WTC11 (cell line): ENCODE data around the gene DHRS7. TPM values are rescaled to one million over a fixed set of nuclear protein-coding genes. Genes with fewer than 3 reads are reported as not detected.

Experiments used
- ATAC-seq: fragments of 200-7000 bp; cut with Tn5 transposase; 2 replicates; pipeline ENCODE4 v1.10.0; 2021; ENCODE audit warnings: mild to moderate bottlenecking, moderate library complexity
- CTCF ChIA-PET: fragments of 300-600 bp; sonication (Branson Sonifier 250); formaldehyde crosslinking; loops from one replicate; lab custom pipeline; 2021; ENCODE audit warnings: antibody characterized with exemption; lab: Charles Lee
- POLR2A ChIA-PET: fragments of 350-600 bp; sonication (Branson Sonifier 250); formaldehyde crosslinking; loops from one replicate; lab custom pipeline; 2021; ENCODE audit warnings: antibody characterized with exemption; lab: Charles Lee
- DNase-seq: peaks from one replicate; pipeline ENCODE4 v3.0.0; 2021; ENCODE audit warnings: low spot score
- H3K27ac Mint-ChIP-seq: 2 replicates; pipeline ENCODE4 v1.8.0; 2021; ENCODE audit warnings: mixed read lengths
- H3K27me3 Mint-ChIP-seq: 2 replicates; pipeline ENCODE4 v1.8.0; 2021; ENCODE audit warnings: low read depth, mild to moderate bottlenecking, moderate library complexity, mixed read lengths
- H3K36me3 Mint-ChIP-seq: 2 replicates; pipeline ENCODE4 v1.8.0; 2021; ENCODE audit warnings: mixed read lengths
- H3K4me1 Mint-ChIP-seq: 2 replicates; pipeline ENCODE4 v1.8.0; 2022; ENCODE audit warnings: mixed read lengths
- H3K4me3 Mint-ChIP-seq: 2 replicates; pipeline ENCODE4 v1.8.0; 2021; ENCODE audit warnings: mild to moderate bottlenecking, moderate library complexity, mixed read lengths
- H3K9me3 Mint-ChIP-seq: 2 replicates; pipeline ENCODE4 v1.8.0; 2021; ENCODE audit warnings: mixed read lengths
- ARID4B ChIP-seq: sonication (generic); formaldehyde crosslinking; IDR thresholded peaks from 2 replicates; pipeline ENCODE4 v1.8.0; 2023; ENCODE audit warnings: missing genetic modification reagents, mild to moderate bottlenecking, borderline replicate concordance
- ATF6 ChIP-seq: sonication (generic); formaldehyde crosslinking; IDR thresholded peaks from 2 replicates; pipeline ENCODE4 v1.8.1; 2023; ENCODE audit warnings: mild to moderate bottlenecking, missing genetic modification reagents
- CTCF ChIP-seq: fragments of 200-600 bp; IDR thresholded peaks from 2 replicates; pipeline ENCODE4 v1.8.0; 2022; ENCODE audit warnings: antibody characterized with exemption
- FOXJ3 ChIP-seq: sonication (generic); formaldehyde crosslinking; IDR thresholded peaks from 2 replicates; pipeline ENCODE4 v1.9.0; 2021; ENCODE audit warnings: missing genetic modification reagents, mild to moderate bottlenecking, borderline replicate concordance
- HMGA2 ChIP-seq: fragments of 250-450 bp; sonication (Bioruptor Pico); IDR thresholded peaks from 2 replicates; pipeline ENCODE4 v1.4.0; 2021; ENCODE audit warnings: mild to moderate bottlenecking, moderate library complexity
- IRF1 ChIP-seq: sonication (generic); formaldehyde crosslinking; IDR thresholded peaks from 2 replicates; pipeline ENCODE4 v1.8.0; 2023; ENCODE audit warnings: missing genetic modification reagents
- IRF2 ChIP-seq: sonication (generic); formaldehyde crosslinking; IDR thresholded peaks from 2 replicates; pipeline ENCODE4 v1.8.0; 2022; ENCODE audit warnings: low read depth, missing genetic modification reagents, borderline replicate concordance
- OVOL2 ChIP-seq: fragments of 250-450 bp; sonication (Bioruptor Pico); IDR thresholded peaks from 2 replicates; pipeline ENCODE4 v1.9.0; 2021; ENCODE audit warnings: mild to moderate bottlenecking, borderline replicate concordance
- USF2 ChIP-seq: sonication (generic); formaldehyde crosslinking; IDR thresholded peaks from 2 replicates; pipeline ENCODE4 v1.8.1; 2023; ENCODE audit warnings: mild to moderate bottlenecking, missing genetic modification reagents, moderate library complexity
- ZNF219 ChIP-seq: sonication (generic); formaldehyde crosslinking; IDR thresholded peaks from 2 replicates; pipeline ENCODE4 v1.8.0; 2023; ENCODE audit warnings: missing genetic modification reagents, mild to moderate bottlenecking, borderline replicate concordance
- ZNF423 ChIP-seq: fragments of 250-450 bp; sonication (Bioruptor Pico); IDR thresholded peaks from 2 replicates; pipeline ENCODE4 v2.1.2; 2022; ENCODE audit warnings: mild to moderate bottlenecking, moderate library complexity
- ZNF512 ChIP-seq: sonication (generic); formaldehyde crosslinking; IDR thresholded peaks from 2 replicates; pipeline ENCODE4 v1.8.1; 2022; ENCODE audit warnings: missing genetic modification reagents, borderline replicate concordance
- total RNA-seq: library from RNA; stranded (reverse); gene quantifications from 3 replicates; pipeline ENCODE4 v1.2.3, GENCODE V29; 2021

Gene DHRS7
- total RNA-seq, 1 experiment from 2014 or later: 39.9 TPM

- Mint-ChIP-seq H3K4me1 (no peaks in the 10 kb centered on the region), H3K27ac (no peak overlapping the region), H3K27me3 (no peaks in the 10 kb centered on the region), H3K9me3 (no peaks in the 10 kb centered on the region), H3K4me3 (no peak overlapping the region), H3K36me3 (peaks cover 47% of the 10 kb centered on the region)
- ChIA-PET CTCF (no interaction called here), POLR2A (no interaction called here)
- ATAC-seq (no peak), DNase-seq (no peak)
- no peak for TF ChIP-seq USF2 (CRISPR knock-in tag)
- TF ChIP-seq ARID4B (CRISPR knock-in tag): no peak
- TF ChIP-seq CTCF: no peak
- no peak for TF ChIP-seq ZNF423
- TF ChIP-seq OVOL2 (CRISPR knock-in tag): no peak
- no peak for TF ChIP-seq ZNF219 (CRISPR knock-in tag)
Observed at GRCh38 chr14:60125918-60126317, 39.3 kb downstream of the DHRS7 start.

GRCh38 chr14:60116181-60116580 is 49.0 kb downstream of the DHRS7 start:
- H3K9me3 Mint-ChIP-seq: no peaks in the 10 kb centered on the region
- DNase-seq (no peak), ATAC-seq (no peak)
- H3K27me3 Mint-ChIP-seq: no peaks in the 10 kb centered on the region
- H3K4me1 Mint-ChIP-seq: no peaks in the 10 kb centered on the region
- H3K4me3 Mint-ChIP-seq: no peak overlapping the region
- no peak overlapping the region for H3K27ac Mint-ChIP-seq
- POLR2A ChIA-PET: no interaction called here
- TF ChIP-seq FOXJ3 (CRISPR knock-in tag) (no peak), HMGA2 (CRISPR knock-in tag) (no peak)
- CTCF ChIA-PET: no interaction called here
- H3K36me3 Mint-ChIP-seq: peaks cover 20% of the 10 kb centered on the region

- no peak for TF ChIP-seq IRF1 (CRISPR knock-in tag)
- ChIA-PET POLR2A (no interaction called here), CTCF (no interaction called here)
- no peaks in the 10 kb centered on the region for H3K27me3 Mint-ChIP-seq
- H3K36me3 Mint-ChIP-seq: peaks cover 22% of the 10 kb centered on the region
- DNase-seq (no peak), ATAC-seq (no peak)
- H3K4me1 Mint-ChIP-seq: no peaks in the 10 kb centered on the region
- no peaks in the 10 kb centered on the region for H3K9me3 Mint-ChIP-seq
- no peak overlapping the region for H3K4me3 Mint-ChIP-seq
- H3K27ac Mint-ChIP-seq: no peak overlapping the region
Observed at GRCh38 chr14:60114881-60115280, 50.3 kb downstream of the DHRS7 start.

- POLR2A ChIA-PET: no interaction called here
- no peak overlapping the region for H3K27ac Mint-ChIP-seq
- TF ChIP-seq ZNF512: no peak
- no peak for TF ChIP-seq ARID4B (CRISPR knock-in tag)
- no peak for TF ChIP-seq IRF2
- no peak for TF ChIP-seq ATF6
Observed at GRCh38 chr14:60111732-60112131, 53.5 kb downstream of the DHRS7 start.

More at GRCh38 chr14:60111732-60112131, 53.5 kb downstream of the DHRS7 start:
- ATAC-seq (no peak), DNase-seq (no peak)
- peaks cover 4% of the 10 kb centered on the region for H3K9me3 Mint-ChIP-seq
- no peaks in the 10 kb centered on the region for H3K27me3 Mint-ChIP-seq
- peaks cover 23% of the 10 kb centered on the region for H3K36me3 Mint-ChIP-seq
- CTCF ChIA-PET: no interaction called here
- no peak overlapping the region for H3K4me3 Mint-ChIP-seq
- 0 out of 2 replicates have a peak, but pooled peaks cover 2% of the 10 kb centered on the region for H3K4me1 Mint-ChIP-seq
